Mammary epithelial cell (primary cell): ENCODE measurements around the gene CEBPA.

Experiments used
- EZH2 ChIP-seq: IDR thresholded peaks from 2 replicates; pipeline ENCODE4 v1.6.1; 2012; ENCODE audit warnings: low read length, inconsistent platforms, borderline replicate concordance
- TF ChIP-seq, protein P1 (sequence below), 2 donors: IDR thresholded peaks in 1 of 2; conservative IDR thresholded peaks in 1 of 2; 2 replicates each; pipeline ENCODE4 v1.5.1; 2011 to 2012; ENCODE audit warnings: inconsistent platforms in 2 of 2, low read length in 2 of 2, mild to moderate bottlenecking in 2 of 2, control low read depth in 1 of 2, low read depth in 1 of 2; ENCODE audit not compliant: insufficient read depth in 1 of 2; ENCODE audit errors: extremely low read depth in 1 of 2

DNA sequence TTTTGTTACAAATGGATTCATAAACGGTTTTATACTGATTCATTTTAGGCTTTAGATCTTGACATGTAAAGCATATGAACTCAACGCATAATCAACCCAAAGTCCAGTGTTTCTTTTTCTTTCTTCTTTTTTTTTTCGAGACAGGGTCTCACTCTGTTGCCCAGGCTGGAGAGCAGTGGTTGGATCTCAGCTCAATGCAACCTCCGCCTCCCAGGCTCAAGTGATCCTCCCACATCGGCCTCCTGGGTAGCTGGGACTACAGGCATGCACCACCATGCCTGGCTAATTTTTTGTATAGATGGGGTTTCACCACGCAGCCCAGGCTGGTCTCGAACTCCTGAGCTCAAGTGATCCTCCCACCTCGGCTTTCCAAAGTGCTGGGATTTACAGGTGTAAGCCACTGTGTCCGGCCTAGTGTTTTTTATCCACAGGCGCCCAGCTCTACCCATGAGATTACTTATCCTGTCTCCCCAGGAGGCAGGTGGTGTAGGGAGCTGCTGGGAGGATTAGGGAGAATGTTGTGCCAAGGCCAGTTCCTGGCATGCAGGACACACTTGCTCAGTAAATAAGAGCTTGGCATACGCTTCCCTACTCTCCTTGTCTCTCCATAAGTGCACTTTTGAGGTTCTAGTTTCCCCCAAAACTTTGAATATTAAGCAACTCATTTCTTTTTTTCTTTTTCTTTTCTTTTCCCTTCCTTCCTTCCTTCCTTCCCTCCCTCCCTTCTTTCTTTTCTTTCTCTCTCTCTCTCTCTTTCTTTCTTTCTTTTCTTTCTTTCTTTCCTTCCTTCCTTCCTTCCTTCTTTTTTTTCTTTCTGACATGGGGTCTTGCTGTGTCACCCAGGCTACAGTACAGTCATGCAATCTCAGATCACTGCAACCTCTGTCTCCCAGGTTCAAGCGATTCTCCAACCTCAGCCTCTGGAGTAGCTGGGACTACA lies 4.8 kb upstream of the CEBPA start:
- TF ChIP-seq EZH2: no peak
- TF ChIP-seq, protein P1, sequence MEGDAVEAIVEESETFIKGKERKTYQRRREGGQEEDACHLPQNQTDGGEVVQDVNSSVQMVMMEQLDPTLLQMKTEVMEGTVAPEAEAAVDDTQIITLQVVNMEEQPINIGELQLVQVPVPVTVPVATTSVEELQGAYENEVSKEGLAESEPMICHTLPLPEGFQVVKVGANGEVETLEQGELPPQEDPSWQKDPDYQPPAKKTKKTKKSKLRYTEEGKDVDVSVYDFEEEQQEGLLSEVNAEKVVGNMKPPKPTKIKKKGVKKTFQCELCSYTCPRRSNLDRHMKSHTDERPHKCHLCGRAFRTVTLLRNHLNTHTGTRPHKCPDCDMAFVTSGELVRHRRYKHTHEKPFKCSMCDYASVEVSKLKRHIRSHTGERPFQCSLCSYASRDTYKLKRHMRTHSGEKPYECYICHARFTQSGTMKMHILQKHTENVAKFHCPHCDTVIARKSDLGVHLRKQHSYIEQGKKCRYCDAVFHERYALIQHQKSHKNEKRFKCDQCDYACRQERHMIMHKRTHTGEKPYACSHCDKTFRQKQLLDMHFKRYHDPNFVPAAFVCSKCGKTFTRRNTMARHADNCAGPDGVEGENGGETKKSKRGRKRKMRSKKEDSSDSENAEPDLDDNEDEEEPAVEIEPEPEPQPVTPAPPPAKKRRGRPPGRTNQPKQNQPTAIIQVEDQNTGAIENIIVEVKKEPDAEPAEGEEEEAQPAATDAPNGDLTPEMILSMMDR (conservative IDR thresholded peaks at IDR 0.05 in 1 of 2, IDR thresholded peaks at IDR 0.05 in 1 of 2; ENCODE audit: extremely low read depth in 1 of 2, insufficient read depth in 1 of 2, low read depth in 1 of 2, low read length in 2 of 2): no peak
